ENCODE data around the gene EFEMP2. TPM values are rescaled to one million over a fixed set of nuclear protein-coding genes. Genes with fewer than 3 reads are reported as not detected.
A peak's percentile ranks its signal among the peaks of the same experiment; 100 is the strongest.

Gene EFEMP2
- total RNA-seq, 3 donors from 2014 or later: 34.5 to 75.0 (median 57.0) TPM

DNA sequence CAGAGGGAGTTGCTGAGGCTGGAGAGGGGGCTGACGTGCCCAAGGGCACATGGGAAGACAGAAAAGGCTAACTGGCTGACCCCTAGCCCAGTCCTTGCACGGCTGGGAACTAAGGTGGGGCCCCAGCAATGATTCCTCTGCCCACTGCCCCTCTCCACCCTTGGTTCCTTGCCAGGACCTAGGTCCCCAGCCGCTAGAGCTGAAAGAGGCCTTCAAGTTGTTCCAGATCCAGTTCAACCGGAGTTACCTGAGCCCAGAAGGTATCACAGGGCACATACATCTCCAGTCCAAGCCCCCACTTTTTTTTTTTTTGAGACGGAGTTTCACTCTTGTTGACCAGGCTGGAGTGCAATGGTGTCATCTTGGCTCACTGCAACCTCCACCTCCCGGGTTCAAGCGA is 7.4 kb upstream of the EFEMP2 start:
- no peak overlapping the region for H3K27ac ChIP-seq
- H3K4me3 ChIP-seq: no peak overlapping the region
- no peaks in the 10 kb centered on the region for H3K4me1 ChIP-seq
- intact Hi-C loops (cut with DNase I; ENCODE audit: low total_unique reads): loop anchor here (10.0 kb wide), 1 partner anchor 85 kb away; the partner anchor contains the start of gene SART1
- no peaks in the 10 kb centered on the region for H3K27me3 ChIP-seq
- H3K36me3 ChIP-seq: no peaks in the 10 kb centered on the region
- DNase-seq (ENCODE audit: low spot score in 2 of 2): no peak
- H3K9me3 ChIP-seq: no peaks in the 10 kb centered on the region
- no peak for TF ChIP-seq POLR2A (IDR thresholded peaks at IDR 0.05)

DNA sequence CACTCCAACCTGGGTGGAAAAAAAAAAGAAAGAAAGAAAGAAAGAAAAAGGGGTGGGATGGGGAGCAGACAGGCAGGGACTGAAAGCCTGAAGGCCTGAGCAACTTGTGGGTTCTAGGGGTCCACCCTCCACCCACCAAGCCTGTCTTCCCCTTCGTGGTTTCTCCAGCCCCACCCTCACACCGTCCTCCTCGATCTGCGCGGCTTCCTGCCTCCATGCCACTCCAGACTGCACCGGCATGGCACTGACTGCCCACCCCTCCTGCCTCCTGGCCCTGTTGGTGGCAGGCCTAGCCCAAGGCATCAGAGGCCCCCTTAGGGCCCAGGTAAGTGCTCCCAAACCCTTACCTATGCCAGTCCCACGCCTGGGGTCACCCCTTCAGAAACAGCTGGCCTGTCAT is 7.0 kb upstream of the EFEMP2 start, which contains the start of gene CTSW:
TSS of gene CTSW (plus strand) at position 221 of the 400 bp plus-strand sequence. CDS start at position 239, 18 bp downstream.
- no peak within 1 kb of the TSS for H3K4me3 ChIP-seq
- TF ChIP-seq, protein P1, sequence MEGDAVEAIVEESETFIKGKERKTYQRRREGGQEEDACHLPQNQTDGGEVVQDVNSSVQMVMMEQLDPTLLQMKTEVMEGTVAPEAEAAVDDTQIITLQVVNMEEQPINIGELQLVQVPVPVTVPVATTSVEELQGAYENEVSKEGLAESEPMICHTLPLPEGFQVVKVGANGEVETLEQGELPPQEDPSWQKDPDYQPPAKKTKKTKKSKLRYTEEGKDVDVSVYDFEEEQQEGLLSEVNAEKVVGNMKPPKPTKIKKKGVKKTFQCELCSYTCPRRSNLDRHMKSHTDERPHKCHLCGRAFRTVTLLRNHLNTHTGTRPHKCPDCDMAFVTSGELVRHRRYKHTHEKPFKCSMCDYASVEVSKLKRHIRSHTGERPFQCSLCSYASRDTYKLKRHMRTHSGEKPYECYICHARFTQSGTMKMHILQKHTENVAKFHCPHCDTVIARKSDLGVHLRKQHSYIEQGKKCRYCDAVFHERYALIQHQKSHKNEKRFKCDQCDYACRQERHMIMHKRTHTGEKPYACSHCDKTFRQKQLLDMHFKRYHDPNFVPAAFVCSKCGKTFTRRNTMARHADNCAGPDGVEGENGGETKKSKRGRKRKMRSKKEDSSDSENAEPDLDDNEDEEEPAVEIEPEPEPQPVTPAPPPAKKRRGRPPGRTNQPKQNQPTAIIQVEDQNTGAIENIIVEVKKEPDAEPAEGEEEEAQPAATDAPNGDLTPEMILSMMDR (IDR thresholded peaks at IDR 0.05): no peak
- TF ChIP-seq POLR2A (IDR thresholded peaks at IDR 0.05): no peak
- no peak for TF ChIP-seq POLR2AphosphoS5 (IDR thresholded peaks at IDR 0.05)
- no peak for DNase-seq (ENCODE audit: low spot score in 2 of 2)
- no peaks in the 10 kb centered on the region for H3K36me3 ChIP-seq
- intact Hi-C loops (cut with DNase I; ENCODE audit: low total_unique reads): loop anchor here (10.0 kb wide), 1 partner anchor 85 kb away; the partner anchor contains the start of gene SART1
- no peaks in the 10 kb centered on the region for H3K9me3 ChIP-seq
- H3K4me1 ChIP-seq: no peaks in the 10 kb centered on the region
- no peaks in the 10 kb centered on the region for H3K27me3 ChIP-seq
- H3K27ac ChIP-seq: no peak within 1 kb of the TSS

DNA sequence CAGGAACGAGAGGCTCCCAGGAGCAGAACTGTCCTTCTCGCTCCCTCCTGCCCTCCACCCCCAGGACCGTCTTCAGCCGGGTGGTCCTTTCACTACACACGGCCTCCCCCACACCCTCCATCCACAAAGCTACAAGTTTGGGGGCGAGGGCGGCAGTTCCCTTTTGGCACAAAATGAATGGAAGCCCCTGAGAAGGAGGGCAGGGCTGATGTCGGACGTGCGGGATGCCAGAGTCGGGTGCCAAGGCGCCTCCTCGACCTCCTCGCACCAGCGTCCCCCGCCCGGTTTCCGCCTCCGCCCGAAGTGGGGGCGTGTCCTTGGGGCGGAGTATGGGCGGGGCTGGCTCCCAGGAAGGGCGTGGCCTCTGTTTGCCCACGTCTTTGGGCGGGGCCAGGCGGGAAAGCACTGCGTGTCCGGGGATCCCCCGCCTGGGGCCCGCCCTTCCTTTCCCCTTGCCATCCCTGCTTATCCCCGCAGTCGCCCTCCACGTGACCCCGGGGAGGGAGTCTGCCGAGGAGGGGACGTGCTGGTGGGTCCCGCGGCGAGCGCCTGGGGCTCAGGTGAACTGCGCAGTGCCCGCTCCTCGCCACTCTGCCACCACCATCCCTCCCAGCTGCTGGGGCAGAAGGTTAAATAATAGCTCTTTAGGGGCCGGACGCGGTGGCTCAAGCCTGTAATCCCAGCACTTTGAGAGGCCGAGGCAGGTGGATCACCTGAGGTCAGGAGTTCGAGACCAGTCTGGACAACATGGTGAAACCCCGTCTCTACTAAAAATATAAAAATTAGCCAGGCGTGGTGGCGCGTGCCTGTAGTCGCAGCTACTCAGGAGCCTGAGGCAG is 937 bp upstream of the EFEMP2 start:
- Histone ChIP-seq H3K4me3 (peak overlapping the region; percentile 53 to 88 (median 65)), H3K4me1 (peaks cover 0 to 10% of the 10 kb centered on the region in 2 donors), H3K27ac (peak overlapping the region; percentile 88 to 97), H3K36me3 (no peaks in the 10 kb centered on the region), H3K9me3 (no peaks in the 10 kb centered on the region), H3K27me3 (no peaks in the 10 kb centered on the region)
- intact Hi-C loops (cut with DNase I; ENCODE audit: low total_unique reads): no loop called here
- peak; percentile 92 to 95 for DNase-seq (ENCODE audit: low spot score in 2 of 2)
- peak; percentile 61 for TF ChIP-seq POLR2A (IDR thresholded peaks at IDR 0.05)
- TF ChIP-seq, protein P1 (IDR thresholded peaks at IDR 0.05): peak in 2 of 3 donors; percentile 9 to 13
- peak; percentile 29 to 83 (median 80) for TF ChIP-seq POLR2AphosphoS5 (IDR thresholded peaks at IDR 0.05)

DNA sequence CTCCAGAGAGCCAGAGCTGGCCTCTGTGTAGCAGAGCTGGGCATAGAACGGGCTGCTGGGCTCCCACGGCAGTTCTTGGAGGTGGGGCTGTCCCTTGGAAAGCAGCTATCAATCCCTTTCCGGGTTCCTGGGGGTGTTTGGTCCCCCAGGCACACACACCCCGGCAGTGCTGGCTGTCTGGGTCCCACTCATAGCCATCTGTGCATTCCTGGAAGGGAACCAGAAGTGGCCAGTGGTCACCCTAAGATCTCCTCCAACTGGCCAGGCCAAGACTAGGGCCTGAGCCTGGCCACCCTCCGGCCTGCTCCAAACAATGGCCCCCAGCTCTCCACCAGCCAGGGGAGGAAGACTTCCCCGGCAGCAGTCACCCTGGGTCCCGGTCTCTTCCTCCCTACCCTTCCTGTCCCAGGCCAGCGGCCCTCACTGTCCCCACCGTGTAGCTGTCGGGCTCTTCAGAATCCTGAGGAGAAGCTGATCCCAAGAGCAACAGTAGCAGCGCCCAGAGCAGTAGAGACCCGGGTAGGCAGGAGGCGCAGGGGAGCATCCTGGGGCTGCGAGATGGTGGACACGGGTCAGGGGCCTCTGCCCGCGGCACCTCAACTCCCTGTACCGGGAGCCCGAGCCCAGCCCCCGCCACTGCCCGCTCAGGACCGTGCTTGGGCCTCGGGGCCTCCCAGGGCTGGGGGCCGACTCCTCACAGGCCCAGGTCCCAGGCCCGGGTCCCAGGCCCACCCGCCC is 620 bp downstream of the EFEMP2 start:
- H3K4me3 ChIP-seq: peak overlapping the region; percentile 53 to 88 (median 65)
- no peak for TF ChIP-seq POLR2A (IDR thresholded peaks at IDR 0.05)
- H3K4me1 ChIP-seq: peaks cover 0 to 10% of the 10 kb centered on the region in 2 donors
- H3K27me3 ChIP-seq: no peaks in the 10 kb centered on the region
- peak overlapping the region; percentile 88 to 97 for H3K27ac ChIP-seq
- H3K9me3 ChIP-seq: no peaks in the 10 kb centered on the region
- no peak for DNase-seq (ENCODE audit: low spot score in 2 of 2)
- no peaks in the 10 kb centered on the region for H3K36me3 ChIP-seq
- intact Hi-C loops (cut with DNase I; ENCODE audit: low total_unique reads): no loop called here

DNA sequence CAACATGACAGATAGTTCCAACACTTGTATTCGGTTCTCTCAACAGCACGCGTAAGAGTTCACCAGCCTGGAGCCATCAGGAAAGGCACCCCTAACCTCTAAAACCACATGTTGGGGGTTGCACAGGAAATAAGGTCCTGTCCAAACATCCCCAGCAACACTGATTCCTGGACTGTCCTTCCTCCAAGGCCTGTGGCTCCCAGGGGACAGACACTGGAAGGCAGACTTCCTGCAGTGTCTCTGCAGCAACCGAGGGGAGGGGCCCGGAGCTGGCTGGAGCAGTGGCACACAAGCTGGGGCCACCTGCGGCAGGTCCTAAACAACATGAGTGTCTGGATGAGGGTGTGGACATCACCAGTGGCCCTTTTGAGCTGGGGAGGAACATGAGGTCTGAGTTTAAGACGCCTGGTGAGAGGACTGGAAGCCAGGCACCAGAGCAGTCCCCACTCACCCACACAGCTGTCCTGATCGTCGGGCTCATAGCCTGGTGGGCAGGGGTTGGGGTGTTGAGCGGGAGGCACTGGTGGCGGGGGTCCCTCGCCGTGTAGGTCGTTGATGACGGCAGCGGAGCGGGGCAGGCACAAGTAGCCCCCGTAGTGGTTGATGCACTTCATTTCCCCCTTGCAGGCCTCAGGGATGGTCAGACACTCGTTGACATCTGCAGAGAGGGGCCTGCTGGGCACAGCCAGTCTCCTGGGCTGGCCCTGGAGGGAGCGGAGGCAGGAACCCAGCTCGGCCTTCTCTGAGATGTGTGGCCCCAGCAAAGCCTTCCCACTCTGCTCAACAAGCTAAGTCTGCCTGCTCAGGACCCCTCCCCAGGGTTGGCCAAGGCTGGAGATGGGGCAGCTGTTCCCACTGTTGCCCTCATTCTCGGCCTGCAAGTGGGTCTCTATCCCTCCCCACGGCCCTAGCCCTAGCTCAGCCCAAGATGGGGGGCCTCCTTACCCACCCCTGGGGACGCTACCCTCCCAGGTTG is 1.6 kb downstream of the EFEMP2 start:
- Histone ChIP-seq H3K27ac (peak overlapping the region; percentile 88 to 97), H3K4me1 (peaks cover 0 to 10% of the 10 kb centered on the region in 2 donors), H3K9me3 (no peaks in the 10 kb centered on the region), H3K27me3 (no peaks in the 10 kb centered on the region), H3K36me3 (no peaks in the 10 kb centered on the region), H3K4me3 (peak overlapping the region; percentile 53 to 88 (median 65))
- no peak for DNase-seq (ENCODE audit: low spot score in 2 of 2)
- intact Hi-C loops (cut with DNase I; ENCODE audit: low total_unique reads): no loop called here
- TF ChIP-seq POLR2A (IDR thresholded peaks at IDR 0.05) (no peak), POLR2AphosphoS5 (IDR thresholded peaks at IDR 0.05) (no peak)
- TF ChIP-seq, protein P1 (IDR thresholded peaks at IDR 0.05): no peak
